ENCODE results near the gene C1QL2.

Gene C1QL2

DNA sequence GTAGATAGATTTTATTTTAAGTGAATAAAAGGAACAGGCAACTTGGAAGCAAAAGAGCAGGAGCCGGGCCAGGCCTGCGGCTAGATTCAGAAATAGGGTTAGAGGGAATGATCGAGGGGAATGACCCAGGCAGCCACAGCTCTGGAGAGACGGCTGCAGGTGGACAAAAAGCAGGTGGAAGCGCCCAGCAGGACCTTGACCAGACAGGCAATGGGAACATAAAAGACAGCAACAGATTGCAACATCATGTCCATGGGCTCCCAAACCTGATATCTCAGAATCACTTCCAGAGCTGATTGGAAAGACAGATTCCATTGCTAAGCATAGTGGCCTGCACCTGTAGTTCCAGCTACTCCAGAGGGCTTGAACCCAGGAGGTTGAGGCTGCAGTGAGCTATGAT, 36.5 kb upstream of the C1QL2 start:
- DNase-seq (ENCODE audit: low read depth) = no peak
- TF ChIP-seq, protein P1, sequence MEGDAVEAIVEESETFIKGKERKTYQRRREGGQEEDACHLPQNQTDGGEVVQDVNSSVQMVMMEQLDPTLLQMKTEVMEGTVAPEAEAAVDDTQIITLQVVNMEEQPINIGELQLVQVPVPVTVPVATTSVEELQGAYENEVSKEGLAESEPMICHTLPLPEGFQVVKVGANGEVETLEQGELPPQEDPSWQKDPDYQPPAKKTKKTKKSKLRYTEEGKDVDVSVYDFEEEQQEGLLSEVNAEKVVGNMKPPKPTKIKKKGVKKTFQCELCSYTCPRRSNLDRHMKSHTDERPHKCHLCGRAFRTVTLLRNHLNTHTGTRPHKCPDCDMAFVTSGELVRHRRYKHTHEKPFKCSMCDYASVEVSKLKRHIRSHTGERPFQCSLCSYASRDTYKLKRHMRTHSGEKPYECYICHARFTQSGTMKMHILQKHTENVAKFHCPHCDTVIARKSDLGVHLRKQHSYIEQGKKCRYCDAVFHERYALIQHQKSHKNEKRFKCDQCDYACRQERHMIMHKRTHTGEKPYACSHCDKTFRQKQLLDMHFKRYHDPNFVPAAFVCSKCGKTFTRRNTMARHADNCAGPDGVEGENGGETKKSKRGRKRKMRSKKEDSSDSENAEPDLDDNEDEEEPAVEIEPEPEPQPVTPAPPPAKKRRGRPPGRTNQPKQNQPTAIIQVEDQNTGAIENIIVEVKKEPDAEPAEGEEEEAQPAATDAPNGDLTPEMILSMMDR (conservative IDR thresholded peaks at IDR 0.05; ENCODE audit: low read depth, low read length) = no peak
- H3K4me3 ChIP-seq (ENCODE audit: low read depth, low read length) = no peak overlapping the region

DNA sequence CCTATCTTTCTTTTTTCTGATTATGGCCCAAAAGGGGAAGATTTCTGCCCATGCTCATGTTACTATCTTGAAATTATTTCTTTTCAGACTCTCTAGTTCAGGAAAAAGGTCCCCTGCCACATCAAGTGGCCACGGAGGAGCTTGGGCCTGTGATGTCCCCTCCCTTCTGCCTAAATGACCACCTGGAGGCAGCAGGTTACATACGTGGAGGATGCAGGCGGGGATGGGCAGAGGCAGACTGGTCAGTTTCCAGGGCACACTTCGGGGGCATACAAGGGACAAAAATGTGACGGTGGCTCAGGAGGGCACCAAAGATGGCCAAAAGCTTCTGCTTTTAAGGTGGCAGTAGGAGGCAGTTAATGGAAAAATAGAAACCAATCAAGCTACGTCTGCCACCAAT, 34.3 kb upstream of the C1QL2 start:
- no peak overlapping the region for H3K4me3 ChIP-seq (ENCODE audit: low read depth, low read length)
- TF ChIP-seq, protein P1 (conservative IDR thresholded peaks at IDR 0.05; ENCODE audit: low read depth, low read length) = no peak
- DNase-seq (ENCODE audit: low read depth) = no peak

DNA sequence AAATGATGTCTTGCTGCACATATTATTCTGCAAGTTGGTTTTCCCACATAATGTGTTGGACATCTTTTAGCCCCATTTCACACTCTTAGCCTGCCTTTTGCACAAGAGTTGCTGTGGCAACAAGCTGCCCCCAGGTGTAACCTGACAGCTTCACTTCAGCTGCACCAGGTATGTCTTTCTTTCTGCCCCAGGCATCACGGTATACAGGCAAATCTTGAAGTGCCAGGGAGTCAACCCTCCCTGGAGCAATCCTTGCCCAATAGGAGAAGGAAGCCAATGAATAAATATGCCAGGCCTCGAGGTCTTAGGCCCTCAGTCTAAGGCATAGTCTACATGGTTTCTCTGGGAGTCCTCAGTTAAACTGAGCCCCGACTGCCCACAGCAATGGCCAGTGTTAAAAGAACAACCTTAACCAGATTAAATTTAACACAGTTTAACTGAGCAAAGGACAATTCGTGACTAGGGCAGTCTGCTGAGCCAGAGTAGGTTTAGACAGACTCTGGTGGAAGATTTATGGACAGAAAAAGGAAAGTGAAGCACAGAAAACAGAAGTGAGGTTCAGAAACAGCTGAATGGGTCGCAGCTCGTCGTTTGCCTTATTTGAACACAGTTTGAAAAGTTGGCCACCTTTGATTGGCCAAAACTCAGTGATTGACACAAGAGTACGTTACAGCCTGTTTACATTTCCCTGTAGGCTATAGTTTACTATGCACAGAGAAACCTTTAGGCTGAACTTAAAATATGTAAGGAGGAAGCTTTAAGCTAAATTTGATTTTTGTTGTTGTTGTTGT, 32.0 kb upstream of the C1QL2 start:
- no peak overlapping the region for H3K4me3 ChIP-seq (ENCODE audit: low read depth, low read length)
- TF ChIP-seq, protein P1 (conservative IDR thresholded peaks at IDR 0.05; ENCODE audit: low read depth, low read length) = no peak
- no peak for DNase-seq (ENCODE audit: low read depth)

DNA sequence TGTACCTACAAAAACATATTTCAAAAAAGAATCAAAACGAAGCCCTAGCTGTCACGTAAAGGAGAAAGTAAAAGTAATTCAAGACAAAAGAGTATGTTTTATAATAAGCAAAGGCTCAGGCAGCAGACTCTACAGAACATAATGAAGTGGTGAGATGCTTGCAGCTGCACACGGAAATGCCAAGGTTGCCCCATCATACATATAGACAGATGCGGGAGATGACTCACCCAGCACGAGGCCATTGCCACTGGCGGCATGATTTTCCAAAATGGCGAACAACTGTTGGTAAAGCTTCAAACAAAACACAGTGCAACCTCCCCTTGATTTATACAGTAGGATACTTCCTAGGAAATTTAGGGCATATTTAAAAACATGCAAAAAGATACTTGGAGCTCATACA, 26.0 kb upstream of the C1QL2 start:
- TF ChIP-seq, protein P1 (conservative IDR thresholded peaks at IDR 0.05; ENCODE audit: low read depth, low read length) = no peak
- no peak for DNase-seq (ENCODE audit: low read depth)
- H3K4me3 ChIP-seq (ENCODE audit: low read depth, low read length) = no peak overlapping the region

DNA sequence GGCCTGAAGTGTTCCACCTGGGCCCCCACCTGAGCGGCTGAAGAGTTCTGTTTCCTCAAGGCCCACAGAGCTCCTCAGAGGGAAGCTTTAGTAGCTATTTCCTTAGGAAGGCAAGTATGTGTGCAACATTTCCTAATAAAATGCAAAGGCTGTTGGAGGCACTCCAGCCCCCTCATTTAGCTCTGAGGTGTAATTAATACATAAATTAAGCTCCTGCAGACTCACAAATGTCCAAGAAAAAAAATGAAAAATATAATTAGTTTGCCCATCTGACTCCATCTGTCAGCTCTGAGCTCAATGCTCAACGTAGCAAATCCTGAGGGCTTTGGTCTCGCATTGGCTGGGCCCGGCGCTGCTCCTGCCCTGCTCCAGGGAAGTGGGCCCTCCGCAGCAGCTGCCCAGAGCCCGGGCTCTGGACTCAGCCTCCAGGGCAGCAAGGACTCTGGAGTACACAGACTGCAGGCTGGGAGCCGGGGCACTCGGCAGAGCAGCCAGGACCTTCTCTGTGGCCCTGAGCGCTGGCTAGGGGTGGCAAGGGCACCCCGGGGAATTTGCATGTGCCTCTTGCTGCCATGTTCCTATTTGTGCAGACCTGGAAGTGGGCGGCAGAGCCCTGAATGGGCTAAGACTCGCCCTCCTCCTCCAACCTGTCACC, 23.4 kb upstream of the C1QL2 start:
- DNase-seq (ENCODE audit: low read depth) = no peak
- TF ChIP-seq, protein P1 (conservative IDR thresholded peaks at IDR 0.05; ENCODE audit: low read depth, low read length) = no peak
- no peak overlapping the region for H3K4me3 ChIP-seq (ENCODE audit: low read depth, low read length)

DNA sequence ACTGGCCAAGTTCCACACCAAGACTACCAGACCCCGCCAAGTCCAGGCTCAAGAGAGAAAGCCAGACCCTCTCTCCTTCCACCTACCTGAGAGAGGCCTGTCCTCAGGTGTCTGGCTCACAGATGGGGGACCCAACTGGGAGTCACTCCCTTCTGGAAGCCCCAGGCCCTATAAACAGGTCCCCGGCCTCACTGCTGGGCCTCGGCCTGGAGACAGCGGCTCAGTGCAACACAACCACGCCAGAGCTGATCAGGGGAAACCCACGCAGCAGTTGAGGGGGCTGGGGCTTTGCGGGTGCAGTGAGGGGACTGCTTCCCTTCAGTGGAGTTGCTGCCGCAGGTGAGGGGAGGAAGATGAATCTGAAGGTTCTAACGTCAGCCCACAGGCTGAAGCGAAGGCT, 22.8 kb upstream of the C1QL2 start:
- TF ChIP-seq, protein P1 (conservative IDR thresholded peaks at IDR 0.05; ENCODE audit: low read depth, low read length) = no peak
- DNase-seq (ENCODE audit: low read depth) = no peak
- no peak overlapping the region for H3K4me3 ChIP-seq (ENCODE audit: low read depth, low read length)

DNA sequence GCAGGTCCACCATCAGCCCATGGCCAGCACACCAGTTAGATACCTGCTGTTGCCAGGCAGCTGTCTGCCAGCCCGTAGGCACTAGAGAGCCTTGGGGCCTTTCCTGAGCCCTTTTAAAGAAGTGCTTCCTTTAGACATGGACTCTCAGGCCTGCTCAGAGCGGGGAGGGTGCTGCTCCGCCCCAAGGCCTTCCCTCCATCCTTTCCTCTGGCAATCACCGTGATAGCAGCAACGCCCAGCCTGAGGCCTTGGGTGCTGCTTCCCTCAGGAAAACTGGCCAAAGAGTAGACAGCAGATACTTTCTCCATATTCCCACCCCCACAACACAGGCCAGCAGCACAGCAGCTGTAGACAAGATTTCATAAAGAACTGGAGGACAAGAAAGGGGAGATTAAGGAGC, 22.3 kb upstream of the C1QL2 start:
- no peak for DNase-seq (ENCODE audit: low read depth)
- H3K4me3 ChIP-seq (ENCODE audit: low read depth, low read length) = no peak overlapping the region
- TF ChIP-seq, protein P1 (conservative IDR thresholded peaks at IDR 0.05; ENCODE audit: low read depth, low read length) = no peak

Measured in choroid plexus epithelial cell (primary cell).